Astrocyte of the spinal cord (primary cell): ENCODE results near the gene SLC30A4.
A peak's percentile ranks its signal among the peaks of the same experiment; 100 is the strongest.

ENCODE experiments used
- DNase-seq: peaks from one replicate; pipeline ENCODE4 v3.0.0; 2011; ENCODE audit warnings: low read depth, low spot score
- H3K4me3 ChIP-seq: 2 replicates; pipeline ENCODE4 v1.5.1; 2011; ENCODE audit warnings: low read depth, mild to moderate bottlenecking, low read length, moderate library complexity
- in situ Hi-C: cut with HindIII; loops from 2 replicates; pipeline ENCODE4 v1.10.0; 2017; ENCODE audit warnings: low sequenced_read_pairs
- TF ChIP-seq, protein P1 (sequence below): IDR thresholded peaks from 2 replicates; pipeline ENCODE4 v1.5.1; 2012; ENCODE audit warnings: low read depth, mild to moderate bottlenecking, low read length, inconsistent platforms

SLC30A4 gene

DNA sequence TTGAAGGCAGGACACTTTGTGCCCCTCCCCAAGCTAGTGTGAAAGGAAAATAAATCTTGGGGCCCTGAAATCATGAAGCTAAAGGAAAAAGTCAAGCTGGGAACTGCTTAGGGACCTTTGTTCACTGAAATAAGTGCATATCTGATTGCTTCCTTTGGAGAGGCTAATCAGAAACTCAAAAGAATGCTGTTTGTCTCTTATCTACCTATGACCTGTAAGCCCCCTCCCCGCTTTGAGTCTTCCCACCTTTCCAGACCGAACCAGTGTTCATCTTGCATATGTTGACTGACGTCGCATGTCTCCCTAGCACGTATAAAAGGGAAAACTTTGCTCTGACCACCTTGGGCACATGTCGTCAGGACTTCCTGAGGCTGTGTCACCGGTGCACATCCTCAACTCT, 53.1 kb downstream of the SLC30A4 start:
- no peak for DNase-seq
- TF ChIP-seq, protein P1, sequence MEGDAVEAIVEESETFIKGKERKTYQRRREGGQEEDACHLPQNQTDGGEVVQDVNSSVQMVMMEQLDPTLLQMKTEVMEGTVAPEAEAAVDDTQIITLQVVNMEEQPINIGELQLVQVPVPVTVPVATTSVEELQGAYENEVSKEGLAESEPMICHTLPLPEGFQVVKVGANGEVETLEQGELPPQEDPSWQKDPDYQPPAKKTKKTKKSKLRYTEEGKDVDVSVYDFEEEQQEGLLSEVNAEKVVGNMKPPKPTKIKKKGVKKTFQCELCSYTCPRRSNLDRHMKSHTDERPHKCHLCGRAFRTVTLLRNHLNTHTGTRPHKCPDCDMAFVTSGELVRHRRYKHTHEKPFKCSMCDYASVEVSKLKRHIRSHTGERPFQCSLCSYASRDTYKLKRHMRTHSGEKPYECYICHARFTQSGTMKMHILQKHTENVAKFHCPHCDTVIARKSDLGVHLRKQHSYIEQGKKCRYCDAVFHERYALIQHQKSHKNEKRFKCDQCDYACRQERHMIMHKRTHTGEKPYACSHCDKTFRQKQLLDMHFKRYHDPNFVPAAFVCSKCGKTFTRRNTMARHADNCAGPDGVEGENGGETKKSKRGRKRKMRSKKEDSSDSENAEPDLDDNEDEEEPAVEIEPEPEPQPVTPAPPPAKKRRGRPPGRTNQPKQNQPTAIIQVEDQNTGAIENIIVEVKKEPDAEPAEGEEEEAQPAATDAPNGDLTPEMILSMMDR = no peak
- in situ Hi-C loops = no loop called here
- H3K4me3 ChIP-seq = no peak overlapping the region

GRCh38 chr15:45469027-45469426, 53.5 kb downstream of the SLC30A4 start:
- TF ChIP-seq, protein P1 = no peak
- DNase-seq = no peak
- no peak overlapping the region for H3K4me3 ChIP-seq
- in situ Hi-C loops = no loop called here

- no peak for DNase-seq
- in situ Hi-C loops = no loop called here
- TF ChIP-seq, protein P1 = no peak
- H3K4me3 ChIP-seq = no peak overlapping the region
These were observed 54.3 kb downstream of the SLC30A4 start for GRCh38 chr15:45468294-45468693.

DNA sequence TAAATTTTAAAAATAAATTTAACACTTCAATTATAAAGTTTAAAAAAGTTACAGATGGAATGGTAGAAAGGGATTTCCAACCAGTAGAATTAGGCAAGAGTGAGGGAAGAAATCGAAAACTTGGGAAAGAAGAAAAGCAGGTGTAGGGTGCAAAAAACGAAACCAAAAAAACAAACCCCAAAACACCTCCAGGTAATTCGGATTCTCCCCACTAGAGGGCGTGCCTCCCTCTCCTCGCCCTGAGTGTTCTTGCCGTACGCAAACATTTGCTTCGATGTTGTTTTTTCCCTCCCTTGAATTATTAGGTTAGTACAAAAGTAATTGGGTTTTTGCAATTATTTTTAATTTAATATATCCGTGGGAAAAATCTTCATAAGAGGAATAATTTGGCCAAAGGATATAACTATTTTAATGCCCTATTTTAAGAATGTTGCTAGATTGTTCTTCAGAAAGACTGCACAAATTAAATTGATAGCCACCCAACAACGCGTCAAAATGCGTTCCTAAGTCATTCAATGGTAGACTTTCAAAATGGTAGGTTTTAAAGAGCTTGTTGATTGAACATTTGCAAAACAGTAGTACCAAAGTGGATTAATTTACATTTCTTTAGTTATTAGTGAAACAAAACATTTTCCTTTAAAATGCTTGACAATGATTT, 63.7 kb downstream of the SLC30A4 start:
- DNase-seq = peak; percentile 55
- in situ Hi-C loops = no loop called here
- TF ChIP-seq, protein P1 = peak; percentile 83
- H3K4me3 ChIP-seq = peak overlapping the region; percentile 30

GRCh38 chr15:45457641-45458539, 64.7 kb downstream of the SLC30A4 start:
- in situ Hi-C loops = no loop called here
- peak overlapping the region; percentile 30 for H3K4me3 ChIP-seq
- peak; percentile 82 for DNase-seq
- TF ChIP-seq, protein P1 = peak; percentile 67

GRCh38 chr15:45457220-45457619, 65.3 kb downstream of the SLC30A4 start:
- H3K4me3 ChIP-seq = no peak overlapping the region
- DNase-seq = no peak
- in situ Hi-C loops = no loop called here
- TF ChIP-seq, protein P1 = no peak
